GM12872 (cell line): ENCODE data around the gene COL15A1.

Experiments
- CTCF ChIP-seq: IDR thresholded peaks from 3 replicates; pipeline ENCODE4 v1.5.1; 2011; ENCODE audit warnings: low read depth, mild to moderate bottlenecking, low read length, moderate library complexity; ENCODE audit not compliant: insufficient read depth

The COL15A1 gene

GRCh38 chr9:98908897-98909634 lies 34.6 kb upstream of the COL15A1 start:
- TF ChIP-seq CTCF, result no peak

- no peak for TF ChIP-seq CTCF
Measured at GRCh38 chr9:98909935-98910334, 33.8 kb upstream of the COL15A1 start.

- TF ChIP-seq CTCF, result no peak
Measured at GRCh38 chr9:98911042-98911441, 32.7 kb upstream of the COL15A1 start.

- TF ChIP-seq CTCF, result no peak
Measured at GRCh38 chr9:98912450-98912849, 31.3 kb upstream of the COL15A1 start.

- TF ChIP-seq CTCF, result no peak
Measured at GRCh38 chr9:98913044-98913443, 30.7 kb upstream of the COL15A1 start.

GRCh38 chr9:98913705-98914104 lies 30.0 kb upstream of the COL15A1 start:
- no peak for TF ChIP-seq CTCF

GRCh38 chr9:98915599-98915998 lies 28.1 kb upstream of the COL15A1 start:
- no peak for TF ChIP-seq CTCF
